NCI-H1105 (cell line): Measurements from ENCODE around the gene MXRA7.

Experiments used
- DNase-seq: peaks from one replicate; lab custom pipeline; 2025; lab: John Stamatoyannopoulos, UW

The MXRA7 gene

DNA sequence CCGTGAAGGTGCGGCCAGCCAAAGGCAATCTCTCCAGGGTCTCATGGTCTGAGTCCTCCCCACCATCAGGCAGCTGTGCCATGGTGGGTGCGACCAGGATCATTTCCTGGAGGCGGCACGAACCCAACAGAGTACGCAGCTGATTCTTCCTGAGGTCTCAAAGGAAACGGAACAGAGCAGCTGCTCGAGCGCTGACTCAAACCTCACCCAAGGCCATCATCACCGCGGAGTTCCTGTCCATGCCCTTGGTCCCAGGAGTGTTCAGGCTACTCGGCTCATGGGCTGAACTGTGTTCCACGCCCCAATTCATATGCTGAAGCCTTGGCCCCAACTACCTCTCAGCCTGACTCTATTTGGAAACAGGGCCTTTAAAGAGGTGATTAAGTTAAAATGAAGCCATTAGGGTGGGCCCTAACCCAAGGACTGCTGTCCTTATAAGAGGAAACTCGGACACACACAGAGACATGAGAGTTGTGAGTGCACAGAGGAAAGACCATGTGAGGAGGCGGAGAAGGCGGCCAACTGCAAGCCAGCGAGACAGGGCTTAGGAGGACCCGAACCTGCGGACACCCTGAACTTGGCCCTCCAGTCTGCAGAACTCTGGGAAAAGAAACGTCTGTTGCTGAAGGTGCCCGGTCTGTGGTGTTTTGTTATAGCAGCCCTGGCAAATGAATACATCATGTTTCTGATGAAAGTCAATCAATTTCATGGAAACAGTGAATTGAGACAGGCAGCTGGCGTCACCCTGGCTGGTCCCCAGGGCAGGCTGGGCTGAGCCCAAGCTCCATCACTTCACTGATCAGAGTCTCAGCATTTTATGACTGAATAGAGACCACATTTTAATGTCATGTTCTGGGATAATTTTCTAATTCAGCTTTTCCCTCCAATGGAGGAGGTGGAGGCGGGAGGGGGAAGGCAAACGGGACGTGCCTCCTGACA lies 13.7 kb downstream of the MXRA7 start:
- DNase-seq, result no peak

DNA sequence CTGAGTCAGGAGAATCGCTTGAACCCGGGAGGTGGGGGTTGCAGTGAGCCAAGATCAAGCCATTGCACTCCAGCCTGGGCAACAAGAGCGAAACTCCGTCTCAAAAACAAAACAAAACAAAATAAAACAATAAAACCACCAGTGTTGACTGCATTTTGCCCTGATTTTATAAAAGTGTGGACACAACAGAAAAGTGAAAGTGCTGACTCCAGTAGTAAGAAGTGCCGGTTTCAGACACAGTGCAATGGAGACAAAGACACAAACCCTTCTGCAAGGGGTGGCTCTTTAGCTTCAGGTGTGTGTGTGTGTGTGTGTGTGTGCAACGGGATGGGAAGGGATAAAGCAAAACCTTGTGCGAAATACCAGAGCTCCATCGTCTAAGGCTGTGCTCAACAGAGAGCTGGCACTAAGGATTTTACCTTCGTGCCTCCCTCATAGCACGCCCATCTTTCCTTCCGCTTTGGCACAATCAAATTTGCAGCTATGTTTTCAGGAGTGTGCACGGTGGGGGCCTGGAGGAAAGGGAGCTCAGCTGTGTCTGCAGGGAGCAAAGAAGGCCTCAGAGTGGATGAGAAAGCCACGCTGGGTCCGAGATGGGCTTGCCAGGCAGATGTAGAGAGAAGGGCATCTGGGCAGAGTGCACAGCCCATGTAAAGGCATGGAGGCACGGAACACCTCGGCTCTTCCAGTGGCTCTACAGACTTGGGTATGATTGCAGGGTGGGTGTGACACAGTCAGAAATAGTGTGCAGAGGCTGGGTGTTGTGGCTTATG lies 15.5 kb downstream of the MXRA7 start:
- DNase-seq, result no peak

DNA sequence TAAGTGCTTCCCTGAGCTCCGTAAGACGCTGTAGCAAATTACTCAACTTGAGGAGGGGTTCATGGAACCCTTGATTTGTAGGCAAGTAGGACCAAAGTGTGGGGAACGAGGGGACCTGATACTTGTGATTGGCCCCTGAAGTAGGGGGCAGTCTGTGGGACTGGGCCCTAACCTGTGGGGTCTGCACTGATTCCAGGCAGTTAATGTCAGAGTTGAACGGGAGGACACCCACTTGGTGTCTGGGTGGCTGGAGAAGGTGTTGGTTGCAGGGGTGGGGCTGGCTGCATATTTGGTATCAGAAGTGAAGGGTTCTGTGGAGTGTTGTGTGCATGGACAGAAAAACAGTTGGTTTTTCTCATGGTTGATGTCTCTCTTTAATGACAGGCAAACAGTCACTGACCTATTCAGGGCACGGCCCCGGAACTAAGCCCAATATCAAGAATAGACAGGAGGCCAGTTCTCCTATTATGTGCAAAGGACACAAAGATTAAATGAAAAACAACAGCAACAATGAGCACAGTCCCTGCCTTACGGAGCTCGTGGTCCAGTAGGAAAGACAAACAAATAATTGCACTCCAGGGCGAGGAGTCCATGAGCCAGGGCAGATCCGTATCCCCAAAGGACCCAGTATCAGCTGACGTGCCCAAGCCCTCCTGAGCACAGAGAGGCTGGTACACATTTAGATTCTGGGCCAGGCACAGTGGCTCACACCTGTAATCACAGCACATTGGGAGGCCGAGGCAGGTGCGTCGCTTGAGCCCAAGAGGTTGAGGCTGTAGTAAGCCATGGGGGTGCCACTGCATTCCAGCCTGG lies 19.2 kb downstream of the MXRA7 start:
- DNase-seq, result no peak

GRCh38 chr17:76690596-76691280 lies 20.0 kb downstream of the MXRA7 start:
- no peak for DNase-seq

GRCh38 chr17:76689859-76690258 lies 20.9 kb downstream of the MXRA7 start:
- DNase-seq, result no peak

- DNase-seq, result no peak
Measured at GRCh38 chr17:76688165-76688622, 22.6 kb downstream of the MXRA7 start.

DNA sequence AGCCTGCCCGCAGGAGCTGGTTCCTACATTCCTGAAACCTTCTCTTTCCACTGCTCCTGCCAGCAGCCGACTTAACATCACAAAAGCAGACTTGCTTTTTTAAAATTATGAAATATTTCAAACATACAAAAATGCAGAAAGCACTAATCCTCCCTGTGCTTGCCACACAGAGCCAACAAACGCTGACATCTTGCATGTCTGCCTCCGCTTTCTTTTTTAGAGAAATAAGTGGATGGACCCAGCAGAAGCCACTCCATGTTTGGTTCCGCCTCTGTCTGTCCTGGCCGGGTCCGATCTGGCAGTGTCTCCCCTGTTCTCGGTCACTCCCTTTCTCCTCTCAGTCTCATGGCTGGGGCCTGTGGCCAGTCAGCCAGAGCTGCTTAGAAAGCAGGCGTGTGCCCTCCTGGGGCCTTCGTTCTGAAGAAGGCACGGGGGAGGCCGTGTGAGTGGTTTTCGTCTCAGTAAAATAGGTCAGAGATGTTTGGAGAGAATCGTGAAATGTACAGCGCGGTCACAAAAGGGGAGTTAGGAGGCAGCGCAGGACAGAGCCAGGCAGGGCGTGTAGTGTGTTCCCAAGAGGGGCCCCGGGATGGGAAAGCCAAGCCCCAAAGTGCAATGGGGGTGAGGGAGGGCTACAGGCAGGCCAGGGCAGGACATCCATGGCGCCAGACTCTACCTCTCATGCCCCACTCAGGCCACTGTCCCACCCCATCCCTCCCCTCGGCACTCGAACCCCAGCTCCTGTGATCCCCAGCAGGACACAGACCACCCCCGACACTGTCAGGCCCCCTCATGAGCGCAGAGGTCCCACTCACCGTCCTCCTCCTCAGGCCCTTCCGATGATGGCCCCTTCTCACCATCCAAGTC lies 23.2 kb downstream of the MXRA7 start:
- no peak for DNase-seq

GRCh38 chr17:76686538-76687297 lies 24.0 kb downstream of the MXRA7 start:
- DNase-seq, result no peak

DNA sequence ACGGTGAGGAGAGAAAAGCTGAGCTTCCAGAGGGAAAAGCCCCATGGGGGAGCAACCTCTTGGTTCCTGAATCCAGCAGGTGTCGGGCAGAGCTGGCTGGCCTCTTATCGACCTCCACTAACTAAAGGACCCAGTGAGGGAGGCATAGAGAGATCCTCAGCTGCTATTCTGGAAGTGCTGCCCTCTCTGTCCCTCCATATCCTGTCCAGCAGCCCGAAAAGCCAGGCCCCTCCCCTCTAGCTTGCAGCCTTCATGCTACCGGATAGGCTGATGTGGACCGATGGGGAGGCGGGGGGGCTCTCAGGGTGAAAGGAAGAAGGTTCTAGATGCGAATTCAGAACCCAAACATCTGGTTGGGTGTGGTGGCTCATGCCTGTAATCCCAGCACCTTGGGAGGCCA lies 24.9 kb downstream of the MXRA7 start:
- DNase-seq, result no peak

- DNase-seq, result no peak
Measured at GRCh38 chr17:76685366-76685765, 25.4 kb downstream of the MXRA7 start.

GRCh38 chr17:76684756-76685155 lies 26.0 kb downstream of the MXRA7 start:
- DNase-seq, result no peak

- DNase-seq, result no peak
Measured at GRCh38 chr17:76683921-76684745, 26.6 kb downstream of the MXRA7 start.

GRCh38 chr17:76683011-76683755 lies 27.6 kb downstream of the MXRA7 start:
- no peak for DNase-seq

DNA sequence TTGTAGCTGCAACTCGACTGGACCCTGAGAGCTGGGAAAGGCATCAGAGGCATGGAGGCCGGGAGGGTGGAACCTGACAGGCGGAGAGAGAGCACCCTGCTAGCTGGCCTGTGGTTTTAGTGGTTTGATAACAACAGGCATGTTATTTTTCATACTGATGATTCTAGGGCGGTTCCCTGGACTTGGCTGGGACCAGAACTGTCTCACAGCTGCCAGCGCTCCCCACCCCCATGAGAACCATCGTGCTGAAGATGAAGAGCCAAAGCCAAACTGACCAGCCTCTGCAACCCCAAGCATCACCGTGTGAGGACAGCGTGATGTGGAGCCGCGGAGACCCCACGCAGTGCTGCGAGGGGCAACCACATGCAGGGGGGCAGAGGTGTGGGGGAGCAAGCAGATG lies 28.5 kb downstream of the MXRA7 start:
- DNase-seq, result no peak

GRCh38 chr17:76681222-76682137 lies 29.3 kb downstream of the MXRA7 start:
- DNase-seq, result no peak

DNA sequence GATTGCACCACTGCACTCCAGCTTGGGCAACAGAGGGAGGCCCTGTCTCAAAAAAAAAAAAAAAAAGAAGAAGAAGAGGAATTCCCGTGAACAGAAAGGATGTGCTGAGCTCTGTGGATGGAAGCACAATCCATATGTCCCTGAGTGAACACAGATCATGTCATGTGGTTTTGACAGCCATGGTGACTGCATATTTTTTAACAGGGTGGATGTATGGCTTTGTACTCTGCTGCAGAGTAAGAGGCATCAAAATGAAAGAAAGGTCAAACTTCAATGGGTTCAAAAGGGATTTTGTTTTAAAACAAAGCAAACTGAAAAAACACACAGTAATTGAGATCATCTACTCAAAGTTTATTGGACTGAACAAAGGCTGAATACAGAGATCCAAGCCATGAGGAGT lies 31.5 kb downstream of the MXRA7 start:
- no peak for DNase-seq

DNA sequence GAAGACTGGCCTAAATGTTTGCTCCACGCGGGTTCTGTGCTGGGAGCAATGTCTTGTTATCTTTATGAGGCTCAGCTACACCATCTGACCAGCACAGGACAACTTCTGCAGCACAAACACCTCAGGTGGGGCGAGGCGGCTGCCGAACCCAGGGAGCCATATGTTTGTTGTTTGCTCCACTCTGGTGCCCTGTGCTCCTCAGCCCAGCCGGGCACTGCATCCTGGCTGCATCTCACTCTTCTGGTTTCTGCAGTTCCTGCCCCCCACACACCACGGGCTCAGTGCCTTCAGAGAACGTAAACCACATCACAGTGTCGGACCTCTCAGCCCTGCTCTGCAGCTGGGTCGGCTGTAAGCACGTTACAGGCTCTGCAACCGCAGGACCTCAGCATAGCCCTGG lies 32.4 kb downstream of the MXRA7 start:
- no peak for DNase-seq
